Loucy (cell line): ENCODE data around the gene COA1.

Experiments used
- EZH2phosphoT487 ChIP-seq: fragments of 200-600 bp; IDR thresholded peaks from 2 replicates; pipeline ENCODE4 v1.6.1; 2018; ENCODE audit warnings: antibody characterized with exemption, mild to moderate bottlenecking, moderate library complexity, borderline replicate concordance
- TF ChIP-seq, protein P1 (sequence below): fragments of 200-600 bp; sonication (generic); conservative IDR thresholded peaks from 2 replicates; pipeline ENCODE4 v1.5.1; 2014; ENCODE audit warnings: mild to moderate bottlenecking, antibody characterized with exemption, low read length

DNA sequence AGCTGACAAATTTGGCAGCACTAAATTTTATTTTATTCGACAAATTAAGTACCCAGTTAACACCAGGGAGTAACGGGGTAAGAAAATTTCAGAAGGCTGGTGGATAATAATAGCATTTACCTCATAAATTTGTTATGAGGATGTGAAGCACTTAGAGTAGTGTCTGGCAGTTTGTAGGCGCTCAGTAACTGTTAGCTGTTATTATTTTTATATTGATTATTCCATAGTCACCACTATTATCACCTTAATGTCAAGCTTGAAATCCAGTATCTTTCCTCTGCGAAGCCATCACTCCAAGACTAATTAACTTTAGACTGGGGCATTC is 563 bp upstream of the COA1 start:
- no peak for TF ChIP-seq EZH2phosphoT487
- TF ChIP-seq, protein P1, sequence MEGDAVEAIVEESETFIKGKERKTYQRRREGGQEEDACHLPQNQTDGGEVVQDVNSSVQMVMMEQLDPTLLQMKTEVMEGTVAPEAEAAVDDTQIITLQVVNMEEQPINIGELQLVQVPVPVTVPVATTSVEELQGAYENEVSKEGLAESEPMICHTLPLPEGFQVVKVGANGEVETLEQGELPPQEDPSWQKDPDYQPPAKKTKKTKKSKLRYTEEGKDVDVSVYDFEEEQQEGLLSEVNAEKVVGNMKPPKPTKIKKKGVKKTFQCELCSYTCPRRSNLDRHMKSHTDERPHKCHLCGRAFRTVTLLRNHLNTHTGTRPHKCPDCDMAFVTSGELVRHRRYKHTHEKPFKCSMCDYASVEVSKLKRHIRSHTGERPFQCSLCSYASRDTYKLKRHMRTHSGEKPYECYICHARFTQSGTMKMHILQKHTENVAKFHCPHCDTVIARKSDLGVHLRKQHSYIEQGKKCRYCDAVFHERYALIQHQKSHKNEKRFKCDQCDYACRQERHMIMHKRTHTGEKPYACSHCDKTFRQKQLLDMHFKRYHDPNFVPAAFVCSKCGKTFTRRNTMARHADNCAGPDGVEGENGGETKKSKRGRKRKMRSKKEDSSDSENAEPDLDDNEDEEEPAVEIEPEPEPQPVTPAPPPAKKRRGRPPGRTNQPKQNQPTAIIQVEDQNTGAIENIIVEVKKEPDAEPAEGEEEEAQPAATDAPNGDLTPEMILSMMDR: no peak
